Gastroesophageal sphincter (tissue), 3 donors: ENCODE results near the gene SLC26A4.

Experiments used
- CTCF ChIP-seq, 4 experiments: fragments of 200-600 bp in 2 of 4; fragments of 450-650 bp in 2 of 4; sonication (generic) in 1 of 4; IDR thresholded peaks; one replicate each; pipeline ENCODE4 v1.5.1; 2017 to 2019; ENCODE audit warnings: antibody characterized with exemption in 4 of 4, mild to moderate bottlenecking in 2 of 4, moderate library complexity in 2 of 4
- EP300 ChIP-seq: sonication (generic); formaldehyde crosslinking; IDR thresholded peaks from one replicate; pipeline ENCODE4 v1.6.1; 2017; ENCODE audit warnings: antibody characterized with exemption, mild to moderate bottlenecking

- TF ChIP-seq EP300, result no peak
- peak; percentile 62 to 87 (median 84) for TF ChIP-seq CTCF (IDR thresholded peaks at IDR 0.05)
These were observed 83.1 kb downstream of the SLC26A4 start, which contains the start of gene CBLL1 for GRCh38 chr7:107743567-107744344.
